CD1c-positive myeloid dendritic cell (primary cell): ENCODE results near the gene HOXA1.

ENCODE experiments used
- DNase-seq: peaks from one replicate; pipeline ENCODE4 v3.0.0-alpha.2; 2016; ENCODE audit errors: extremely low spot score

HOXA1 gene

DNA sequence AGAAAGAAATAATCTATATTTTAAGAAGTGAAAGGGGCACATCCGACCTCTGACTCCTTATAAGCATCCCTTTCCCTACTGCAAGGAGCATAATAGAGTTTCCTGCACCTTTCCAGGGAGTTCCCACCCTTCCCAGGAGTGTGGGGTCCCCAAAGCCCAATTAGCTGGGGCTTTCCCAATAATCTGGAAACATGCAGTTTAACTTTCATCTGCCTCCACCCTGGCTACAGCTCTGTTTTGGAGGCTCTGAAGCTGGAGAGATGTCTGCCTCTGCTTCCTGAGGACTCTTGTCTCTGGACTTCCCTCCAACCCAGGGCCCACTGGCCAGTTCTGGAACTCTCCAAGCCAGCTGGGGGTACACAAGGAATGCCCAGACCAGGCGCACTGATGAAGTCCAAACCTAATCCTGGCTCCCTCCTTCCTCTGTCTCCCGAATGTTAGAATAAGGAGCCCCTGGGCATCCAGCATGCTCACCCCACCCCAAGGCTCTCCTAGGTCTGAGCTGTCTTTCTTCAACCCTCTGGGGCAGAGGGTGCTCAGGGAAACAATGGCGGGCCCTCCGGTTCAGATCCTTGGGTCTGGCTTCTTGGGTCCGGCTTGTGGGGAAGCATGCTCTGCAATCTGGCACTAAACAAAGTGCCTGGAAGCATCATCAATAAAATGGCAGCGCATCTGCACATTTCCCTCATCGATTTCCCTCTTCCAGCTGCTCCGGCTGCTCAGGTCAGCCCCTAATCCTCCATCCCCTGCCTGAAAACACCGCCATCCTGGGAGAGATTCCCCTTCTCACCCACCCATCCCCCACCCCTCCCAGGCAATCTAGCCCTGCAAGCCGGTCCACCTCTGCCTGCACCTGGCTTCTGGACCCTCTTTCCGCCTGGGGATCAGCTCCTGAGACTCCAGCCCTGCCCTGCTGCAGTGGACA is 21.4 kb upstream of the HOXA1 start:
- no peak for DNase-seq

DNA sequence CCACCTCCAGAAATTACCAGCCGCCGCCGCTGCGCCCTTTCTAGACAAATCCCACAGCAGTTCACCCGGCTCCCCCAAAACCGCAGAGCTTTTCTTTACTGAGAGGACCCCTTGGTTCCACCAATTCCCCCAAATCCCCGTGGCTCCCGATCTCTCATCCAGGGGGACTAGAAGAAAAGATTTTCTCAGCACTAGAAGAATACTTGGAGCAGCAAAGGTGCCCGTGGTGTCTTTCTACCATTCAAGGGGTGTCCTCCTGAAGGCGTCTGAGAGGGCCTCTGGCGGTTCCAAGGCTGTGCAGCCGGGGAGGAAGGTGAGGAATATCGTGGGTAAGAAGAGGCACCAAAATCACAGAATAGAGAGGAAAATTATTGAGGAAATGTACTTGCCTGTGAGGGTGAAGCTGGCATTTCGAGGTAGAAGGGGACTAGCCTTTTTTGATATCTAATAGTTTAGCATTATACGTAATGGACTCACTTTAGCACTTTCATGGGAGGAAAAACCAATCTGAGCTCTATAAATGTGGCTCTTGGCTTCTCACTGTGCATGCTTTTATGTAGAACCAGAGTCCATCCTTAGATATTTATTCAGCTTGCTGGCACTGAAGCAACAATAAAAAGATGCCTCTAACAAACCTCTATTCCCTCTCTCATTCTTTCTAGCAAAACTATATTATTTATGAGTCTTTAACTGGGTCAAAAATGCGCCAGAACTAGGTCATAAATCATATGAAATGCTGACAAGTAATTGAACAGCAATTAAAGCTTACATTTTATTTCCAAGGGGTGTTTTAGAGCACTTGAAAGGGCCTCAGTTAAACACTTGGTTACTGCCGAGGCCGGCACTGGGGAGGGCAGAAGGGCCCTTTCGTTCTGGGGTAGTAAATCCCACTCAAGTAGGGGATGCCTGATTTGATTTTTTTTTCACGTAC is 20.5 kb upstream of the HOXA1 start:
- no peak for DNase-seq

DNA sequence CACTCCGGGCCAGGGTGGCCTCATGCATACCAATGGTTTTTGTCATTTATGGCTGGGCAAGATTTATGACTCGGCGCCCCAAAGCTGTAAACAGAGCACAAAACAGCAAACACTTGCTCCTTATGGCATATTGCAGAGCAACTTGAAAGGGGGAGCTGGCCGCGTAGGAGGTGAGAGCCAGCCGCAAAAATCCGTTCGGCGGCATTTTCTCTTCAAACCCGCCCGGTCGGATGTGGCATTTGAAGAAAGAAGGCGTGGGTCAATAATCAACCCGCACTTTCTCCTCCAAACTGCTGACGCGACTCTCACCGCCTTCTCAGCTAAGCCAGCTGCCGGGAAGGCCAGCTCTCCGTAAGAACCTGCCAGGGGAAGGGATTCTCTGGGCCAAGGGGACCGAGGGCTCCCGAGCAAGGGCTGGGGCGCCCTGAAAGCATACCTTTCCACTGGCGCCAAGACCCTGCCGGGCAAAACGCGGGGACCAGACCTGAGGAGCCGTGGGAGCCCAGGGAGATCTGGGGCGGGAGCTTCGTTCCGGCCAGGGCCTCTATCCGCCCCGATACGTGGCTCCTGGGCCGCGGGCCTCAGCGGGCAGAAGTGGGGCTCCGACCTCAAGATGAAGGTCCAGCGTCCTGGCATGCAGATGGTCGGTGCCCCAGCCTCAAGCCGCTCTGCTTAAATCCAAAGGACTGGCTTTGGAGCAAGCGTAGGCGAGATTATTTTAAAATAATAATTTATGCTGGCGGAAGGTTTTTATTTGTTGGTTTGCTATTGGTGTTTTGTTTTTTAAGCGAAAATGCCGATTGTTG is 19.6 kb upstream of the HOXA1 start:
- no peak for DNase-seq

- DNase-seq = no peak
Observed at GRCh38 chr7:27114881-27115220, 19.1 kb upstream of the HOXA1 start.

DNA sequence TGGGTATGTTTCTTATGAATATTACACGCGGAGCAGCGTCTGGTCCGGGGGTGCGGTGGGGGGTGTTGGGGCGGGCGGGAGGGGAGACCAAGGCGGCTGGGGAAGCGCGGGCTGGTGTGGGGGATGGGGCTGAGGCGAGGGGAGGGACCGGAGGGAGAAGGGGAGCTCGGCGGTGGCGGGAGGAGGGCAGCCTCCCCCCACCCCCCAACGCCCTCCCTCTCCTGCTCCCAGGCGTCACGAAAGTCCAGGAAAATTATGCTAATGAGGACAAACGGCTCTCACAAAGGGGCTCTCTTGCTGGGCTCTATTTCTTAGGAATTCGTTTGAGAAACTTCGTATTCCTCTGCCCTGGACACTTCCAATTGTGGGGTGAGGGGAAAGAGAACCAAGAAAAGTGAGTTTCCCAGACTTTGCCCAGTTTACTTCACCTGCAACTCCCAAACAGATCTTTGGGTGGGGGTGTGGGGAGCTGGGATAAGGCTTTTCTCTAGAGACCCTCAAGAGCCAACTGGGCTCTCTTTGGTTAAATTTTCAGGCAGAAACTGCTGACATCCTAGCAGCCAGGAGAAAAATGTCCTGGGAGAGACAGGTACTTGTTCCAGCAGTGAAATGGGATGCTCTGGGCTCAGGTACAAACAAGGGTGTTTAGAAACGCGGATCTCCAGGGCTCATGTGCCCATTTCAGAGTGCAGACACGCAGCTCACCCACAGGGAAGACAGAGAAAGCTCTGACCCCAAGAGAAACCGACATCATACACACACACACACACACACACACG is 18.4 kb upstream of the HOXA1 start:
- DNase-seq = no peak

DNA sequence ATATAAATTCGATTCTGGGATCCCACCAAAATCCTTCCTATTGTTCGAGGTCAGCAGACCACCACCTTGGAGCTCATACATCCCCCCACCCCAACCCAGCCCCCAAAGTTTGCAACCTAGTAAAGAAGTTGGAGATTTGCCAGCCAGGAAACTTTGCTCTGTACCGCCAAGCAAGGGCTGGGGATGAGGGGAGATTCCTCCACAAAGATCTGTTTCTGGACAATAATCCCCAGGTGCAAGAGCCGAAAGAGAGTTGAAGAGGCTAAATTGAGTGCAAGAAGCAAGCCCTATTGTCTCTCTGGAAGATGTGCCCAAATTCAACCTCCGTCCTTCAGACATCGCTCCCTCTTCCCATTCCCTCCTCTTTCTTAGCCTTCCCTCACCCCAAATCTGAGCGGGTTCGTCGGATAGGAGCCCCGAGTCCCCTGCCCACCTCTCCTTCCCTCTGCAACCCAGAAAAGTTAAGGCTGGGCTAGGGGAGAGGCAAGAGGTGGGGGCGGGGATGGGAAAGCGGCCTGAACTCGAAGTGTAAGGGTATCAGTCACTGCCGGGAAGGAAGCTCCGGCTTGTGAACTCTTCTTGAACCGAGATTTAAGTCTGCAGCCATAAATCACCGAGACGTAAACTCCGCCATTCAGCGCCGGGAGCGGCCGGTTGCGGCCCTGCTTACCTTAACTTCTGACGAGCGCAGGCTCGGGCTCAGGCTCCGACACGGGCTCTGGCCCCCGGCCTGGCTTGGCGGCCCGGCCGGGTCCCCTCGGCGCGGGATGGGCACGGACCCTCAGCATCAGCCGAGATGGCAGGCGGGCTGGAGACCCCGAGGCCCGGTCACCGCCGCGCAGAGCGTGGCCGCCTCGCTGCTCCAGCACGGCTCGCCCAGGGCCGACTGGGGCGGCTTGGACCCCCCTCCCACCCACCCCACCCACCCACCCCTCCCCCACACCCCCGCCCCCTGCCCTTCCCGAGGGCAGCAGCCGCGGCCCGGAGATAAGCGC is 17.5 kb upstream of the HOXA1 start:
- DNase-seq = no peak

GRCh38 chr7:27112361-27112760 is 16.6 kb upstream of the HOXA1 start:
- DNase-seq = no peak

DNA sequence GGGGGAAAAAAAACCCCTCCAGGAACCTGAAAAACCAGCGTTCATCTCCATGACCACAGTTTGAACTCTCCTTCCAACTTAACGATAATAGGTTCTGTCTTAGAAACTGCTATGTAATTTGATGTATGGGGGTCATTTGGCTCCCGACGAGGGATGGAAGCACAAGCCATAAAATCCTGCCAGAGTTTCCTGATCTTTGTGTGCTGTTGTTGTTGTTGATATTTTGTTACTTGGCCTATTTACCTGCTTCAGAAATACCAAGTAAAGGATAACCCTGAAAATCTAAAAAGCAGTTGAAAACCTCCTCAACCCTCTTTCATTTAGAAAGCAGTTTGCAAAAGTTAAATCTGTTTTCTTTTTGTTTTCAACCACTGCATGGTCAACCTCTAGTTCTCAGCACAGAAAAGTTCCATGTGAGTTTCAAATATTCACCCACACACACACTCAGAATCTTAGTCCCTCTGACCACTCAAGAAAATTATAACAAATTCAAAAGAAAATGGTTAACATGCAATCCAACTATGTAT is 16.0 kb upstream of the HOXA1 start:
- DNase-seq = no peak

DNA sequence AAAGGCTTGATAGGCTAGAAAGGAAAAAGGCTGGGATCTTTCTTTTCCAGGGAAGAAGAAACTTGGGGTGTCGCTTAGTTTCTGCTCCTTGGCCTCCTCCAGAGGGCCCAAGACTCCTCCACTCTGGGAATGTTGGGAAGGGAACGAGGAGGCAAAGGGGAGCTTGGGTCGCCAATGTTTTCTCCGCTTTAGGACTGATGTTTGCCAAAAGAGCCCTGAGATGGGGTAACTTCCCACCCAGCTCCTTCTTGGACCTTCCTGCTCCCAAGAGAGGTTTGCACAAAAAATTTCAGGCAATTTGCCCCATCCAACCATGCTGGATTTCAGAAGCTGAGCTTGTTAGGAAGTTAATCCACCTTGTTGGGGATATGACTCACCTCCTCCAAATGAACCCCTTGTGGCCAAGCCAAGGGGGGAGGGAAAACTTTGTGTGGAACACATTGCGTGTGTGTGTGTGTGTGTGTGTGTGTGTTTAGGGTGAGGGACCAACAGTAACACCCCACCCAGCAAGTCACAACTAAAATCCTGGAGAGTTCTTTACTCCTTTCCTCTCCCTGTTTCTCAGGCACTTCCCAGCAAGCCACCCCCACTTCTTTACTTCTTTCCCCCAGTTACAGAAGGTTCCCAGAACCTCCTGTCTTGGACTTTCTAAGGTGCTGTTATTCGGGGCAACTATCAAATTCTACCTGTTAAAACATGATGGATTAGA is 15.4 kb upstream of the HOXA1 start:
- no peak for DNase-seq

- no peak for DNase-seq
Observed at GRCh38 chr7:27110186-27111031, 14.6 kb upstream of the HOXA1 start.

DNA sequence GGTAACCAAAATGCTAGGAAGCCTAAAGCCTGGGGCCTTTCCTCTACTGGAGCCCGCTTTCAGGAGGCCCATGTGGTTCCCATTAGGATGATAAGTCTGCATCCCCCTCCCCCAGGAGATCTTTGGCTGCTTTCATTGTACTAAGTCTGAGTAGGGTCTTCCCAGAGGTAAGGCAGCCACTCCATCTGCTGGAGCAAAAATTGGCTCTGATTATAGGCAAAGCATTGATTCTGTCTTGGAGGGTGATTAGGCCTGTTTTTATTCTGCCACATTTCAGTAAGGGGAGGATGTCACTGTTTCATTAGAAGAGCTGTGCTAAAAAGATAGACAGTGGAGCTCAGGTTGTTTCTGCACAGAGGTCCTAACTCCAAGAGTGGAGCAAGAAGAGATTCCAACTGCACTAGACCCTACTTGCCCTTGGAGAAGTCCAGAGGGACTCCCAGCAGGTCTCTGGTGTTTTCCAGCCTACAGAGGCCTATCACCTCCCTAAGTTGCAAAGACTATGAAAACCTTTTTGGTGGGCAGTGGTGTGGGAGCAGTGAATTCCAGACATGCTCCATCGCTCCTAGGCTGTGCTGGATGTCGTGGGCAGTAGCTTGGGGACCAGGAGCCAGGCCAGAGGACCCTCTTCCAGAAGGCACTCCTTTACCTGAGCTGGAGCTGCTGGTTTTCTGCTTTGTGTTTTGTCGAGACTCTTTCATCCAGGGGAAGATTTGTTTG is 13.8 kb upstream of the HOXA1 start:
- no peak for DNase-seq

GRCh38 chr7:27108390-27109127 is 12.8 kb upstream of the HOXA1 start:
- DNase-seq = no peak

GRCh38 chr7:27107391-27108381 is 11.9 kb upstream of the HOXA1 start:
- DNase-seq = no peak

DNA sequence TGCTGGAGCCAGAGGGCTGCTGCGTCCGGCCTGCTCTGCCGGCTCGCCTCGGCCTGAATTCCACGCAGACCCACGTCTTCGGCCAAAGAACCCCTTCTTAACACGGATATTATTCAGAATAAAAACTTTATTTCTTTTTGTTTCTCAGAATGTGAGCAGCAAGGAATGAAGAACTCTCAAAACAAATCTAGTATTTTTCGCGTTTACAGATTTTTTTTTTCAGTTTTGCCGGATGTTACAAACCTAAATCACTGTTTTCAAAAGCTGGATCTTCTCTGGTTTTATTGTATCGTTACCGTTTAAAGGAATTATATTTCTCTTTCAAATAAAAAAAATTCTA is 11.1 kb upstream of the HOXA1 start:
- DNase-seq = no peak

DNA sequence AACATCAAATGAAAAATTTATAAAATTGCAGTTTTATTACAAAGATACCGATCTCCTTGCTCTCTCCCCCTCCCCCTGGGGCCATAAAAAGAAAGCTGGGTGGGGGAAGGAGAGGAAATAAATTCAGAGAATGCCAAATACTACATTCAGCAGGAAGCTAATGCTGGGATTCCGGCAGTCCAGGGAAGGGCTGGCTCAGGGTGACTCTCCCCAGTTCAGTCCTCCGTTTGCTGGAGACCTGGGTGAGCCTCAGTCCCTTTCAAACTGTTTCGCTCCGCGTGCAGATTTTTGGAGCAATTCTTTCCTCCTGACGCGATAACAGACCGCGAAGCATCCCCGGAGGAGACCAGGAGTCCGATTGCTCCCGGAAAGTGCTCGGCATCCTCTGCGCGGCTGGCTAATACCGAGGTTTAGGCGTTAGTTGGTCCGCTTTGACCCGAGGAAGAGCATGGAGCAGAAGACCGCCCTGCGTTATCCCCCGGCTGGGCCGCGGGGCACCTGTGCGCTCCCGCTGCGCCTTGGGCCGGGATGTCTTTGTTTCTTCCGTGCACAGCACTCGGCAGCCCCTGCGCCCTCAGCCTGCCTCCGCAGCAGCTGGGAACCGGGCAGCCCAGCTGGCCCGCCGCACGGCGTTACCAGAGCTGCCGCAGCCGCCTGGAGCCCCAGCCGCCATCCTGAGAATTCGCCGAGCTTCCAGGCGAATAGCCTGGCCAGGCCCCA is 10.5 kb upstream of the HOXA1 start:
- DNase-seq = no peak
